ENCODE measurements around the gene CACTIN.
A peak's percentile ranks its signal among the peaks of the same experiment; 100 is the strongest.
"Not testable (repeated sequence)": the region's sequence is repeated elsewhere in the genome, so short reads cannot be mapped to it uniquely, and the experiment has no call there.

Gene CACTIN

DNA sequence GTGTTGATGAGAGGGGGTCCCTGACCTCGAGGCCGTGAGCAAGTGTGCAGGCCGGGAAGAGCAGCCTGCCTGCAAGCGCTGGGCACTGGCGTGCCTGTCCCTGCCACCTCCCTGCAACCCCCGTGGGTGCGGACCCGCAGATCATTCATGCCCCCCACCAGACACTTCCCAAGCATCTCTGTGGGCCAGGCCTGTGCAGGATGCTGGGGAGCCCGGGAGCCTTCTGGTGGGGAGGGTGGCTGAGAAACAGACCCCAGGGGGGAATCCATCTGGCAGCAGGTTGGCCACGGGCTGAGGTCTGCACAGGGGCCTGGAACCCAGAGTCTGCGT lies 18.4 kb upstream of the CACTIN start:
- DNase-seq: no peak

GRCh38 chr19:3644351-3645066 lies 17.9 kb upstream of the CACTIN start:
- DNase-seq: no peak

GRCh38 chr19:3643674-3644313 lies 17.2 kb upstream of the CACTIN start:
- no peak for DNase-seq

GRCh38 chr19:3642987-3643673 lies 16.5 kb upstream of the CACTIN start:
- DNase-seq: peak; percentile 16

DNA sequence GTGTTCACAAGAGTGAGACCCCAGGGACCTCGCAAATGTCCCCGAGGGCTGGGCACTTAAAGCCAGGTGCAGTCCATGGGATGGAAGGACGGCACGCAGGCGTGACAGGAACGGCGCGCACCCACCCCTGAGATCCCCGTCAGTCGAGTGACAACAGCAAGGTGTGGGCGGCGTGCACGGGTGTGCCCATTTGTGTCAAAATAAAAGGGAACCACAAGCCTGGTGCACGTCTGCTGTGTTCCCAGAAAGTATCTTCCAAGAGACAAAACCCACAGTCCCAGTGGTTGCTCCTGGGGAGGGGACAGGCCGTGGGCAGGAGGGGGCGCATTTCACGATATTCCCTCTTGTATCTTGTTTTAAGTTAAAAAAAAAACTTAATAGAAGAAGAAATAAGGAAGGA lies 15.7 kb upstream of the CACTIN start:
- DNase-seq: no peak

DNA sequence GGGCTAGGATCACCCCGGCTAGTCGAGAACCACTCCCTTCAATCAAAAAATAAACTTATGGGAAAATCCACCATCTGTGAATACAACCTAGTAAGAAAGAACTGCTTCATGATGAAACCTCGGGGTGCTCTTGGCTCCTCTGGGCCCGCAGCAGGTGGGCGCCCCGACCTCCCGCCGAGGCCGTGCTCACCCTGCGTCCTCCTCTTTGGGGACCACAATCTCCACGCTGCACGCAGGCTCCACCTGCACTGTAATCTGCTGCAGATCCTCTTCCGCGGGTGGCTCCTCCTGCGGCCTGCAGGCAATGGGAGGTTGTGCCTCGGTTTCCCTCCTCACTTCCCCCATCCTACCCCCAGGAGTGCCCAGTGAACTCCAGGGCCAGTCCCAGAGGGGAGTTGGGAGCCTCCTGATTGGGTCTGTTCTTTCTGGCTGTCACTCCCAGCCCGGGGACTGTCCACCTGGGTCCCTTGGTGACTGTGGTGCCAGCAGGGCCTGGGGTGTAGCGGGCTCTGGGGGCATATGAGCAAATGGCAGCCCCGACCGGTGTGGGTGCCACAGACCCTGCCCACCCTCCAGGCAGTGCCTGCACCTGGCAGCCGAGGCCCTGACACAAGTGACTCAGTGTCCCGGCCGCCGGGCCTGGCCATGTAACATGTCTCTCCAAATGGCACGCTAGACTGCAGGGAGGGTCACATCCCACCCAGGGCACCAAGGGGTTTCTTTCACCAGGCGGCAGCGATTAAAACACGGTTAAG lies 15.1 kb upstream of the CACTIN start:
- no peak for DNase-seq

DNA sequence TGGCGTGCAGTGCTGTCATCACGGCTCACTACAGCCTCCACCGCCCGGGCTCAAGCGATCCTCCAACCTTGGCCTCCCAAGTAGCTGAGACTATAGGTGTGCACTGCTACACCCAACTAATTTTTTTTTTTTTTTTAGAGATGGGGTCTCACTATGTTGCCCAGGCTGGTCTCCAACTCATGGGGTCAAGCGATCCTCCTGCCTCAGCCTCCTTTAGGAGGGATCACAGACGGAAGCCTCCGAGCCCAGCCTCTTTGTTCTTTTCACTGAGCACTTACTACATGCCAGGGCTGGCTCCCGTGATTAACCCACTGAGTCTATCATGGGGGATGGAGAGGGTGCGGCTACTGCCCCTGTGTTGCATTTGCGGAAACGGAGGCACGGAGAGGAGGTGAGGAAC lies 12.9 kb upstream of the CACTIN start:
- no peak for DNase-seq

DNA sequence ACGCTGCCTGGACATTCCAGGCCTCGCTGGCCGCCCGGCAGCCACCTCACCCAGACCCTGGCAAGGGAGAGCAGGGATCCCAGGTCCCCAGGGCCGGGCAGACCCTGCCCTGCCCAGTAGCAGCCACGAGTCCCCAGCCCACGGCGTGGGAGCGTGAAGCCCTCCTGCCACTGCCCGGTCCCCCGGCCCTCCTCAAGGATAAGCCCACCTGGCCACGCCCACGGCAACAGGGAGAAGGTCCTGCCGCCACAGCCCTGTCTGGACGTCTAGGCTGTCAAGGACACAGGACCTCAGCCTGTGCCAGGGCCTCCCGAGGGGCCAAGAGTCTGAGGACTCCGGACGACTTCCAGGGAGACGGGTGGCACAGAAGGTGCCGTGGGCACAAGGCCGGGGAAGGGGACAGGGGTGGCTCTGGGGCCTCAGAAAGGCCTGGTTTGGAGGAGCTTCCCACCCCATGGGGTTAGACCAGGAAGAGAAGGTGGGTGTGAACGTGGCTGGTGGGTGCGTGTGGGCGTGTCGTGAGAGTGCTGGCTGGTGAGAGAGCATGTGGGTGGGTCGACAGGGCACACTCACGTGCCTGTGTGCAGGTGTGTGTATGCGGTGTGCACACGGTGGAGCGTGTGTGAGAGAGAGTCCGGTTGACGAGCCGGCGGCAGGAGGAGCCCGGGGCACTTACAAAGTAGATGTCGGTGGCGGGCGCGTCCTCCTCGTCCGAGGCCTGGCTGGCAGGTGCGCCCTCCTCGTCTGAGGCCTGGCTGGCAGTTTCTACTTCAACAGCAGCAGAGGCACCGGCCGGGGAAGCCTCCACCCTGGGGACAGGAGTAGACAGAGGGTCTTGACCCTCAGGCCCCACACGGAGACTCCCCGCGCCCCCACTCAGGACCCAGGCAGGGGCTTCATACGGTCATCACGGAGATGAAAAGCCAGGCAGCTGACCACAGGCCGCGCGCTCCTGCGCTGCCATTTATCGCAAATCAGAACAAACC lies 11.9 kb upstream of the CACTIN start:
- no peak for DNase-seq

DNA sequence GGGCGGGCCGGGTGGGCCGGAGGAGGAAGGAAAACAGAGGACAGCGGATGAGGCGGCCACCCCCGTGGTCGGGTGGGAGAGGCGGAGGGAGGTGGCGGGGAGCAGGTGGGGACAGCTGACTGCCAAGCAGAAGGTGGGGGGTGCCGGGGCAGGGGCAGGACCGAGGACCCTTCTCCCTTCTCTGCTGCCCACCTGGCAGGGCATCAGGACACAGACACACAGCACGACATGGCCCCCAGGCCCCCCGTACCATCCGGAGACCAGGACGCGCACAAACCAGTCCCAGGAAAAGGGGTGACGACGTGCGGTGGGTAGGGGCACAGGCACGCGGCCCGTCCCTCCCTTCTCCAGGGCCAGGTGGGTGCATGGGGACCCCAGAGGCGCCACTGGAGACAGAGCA lies 11.0 kb upstream of the CACTIN start:
- DNase-seq: no peak

DNA sequence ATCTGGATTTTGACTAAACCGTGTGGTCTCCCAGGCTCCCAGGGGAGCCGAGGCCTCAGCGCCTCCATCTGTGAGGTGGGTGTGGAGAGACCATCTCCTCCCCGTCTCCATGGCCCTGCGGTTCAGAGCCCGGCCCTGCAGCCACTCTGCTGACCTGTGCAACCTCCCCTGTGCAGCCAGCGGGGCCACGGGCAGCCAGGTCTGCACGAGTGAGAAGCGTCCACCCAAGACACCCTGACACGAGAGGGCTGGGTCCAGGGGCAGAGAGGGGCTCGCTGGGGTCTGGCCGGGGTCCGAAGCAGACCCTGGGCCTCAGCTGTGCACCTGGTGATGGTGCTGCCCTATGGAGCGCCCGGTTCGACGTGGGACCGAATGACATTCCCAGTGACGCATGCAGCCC lies 10.4 kb upstream of the CACTIN start:
- no peak for DNase-seq

GRCh38 chr19:3636506-3636905 lies 9.9 kb upstream of the CACTIN start:
- no peak for DNase-seq

DNA sequence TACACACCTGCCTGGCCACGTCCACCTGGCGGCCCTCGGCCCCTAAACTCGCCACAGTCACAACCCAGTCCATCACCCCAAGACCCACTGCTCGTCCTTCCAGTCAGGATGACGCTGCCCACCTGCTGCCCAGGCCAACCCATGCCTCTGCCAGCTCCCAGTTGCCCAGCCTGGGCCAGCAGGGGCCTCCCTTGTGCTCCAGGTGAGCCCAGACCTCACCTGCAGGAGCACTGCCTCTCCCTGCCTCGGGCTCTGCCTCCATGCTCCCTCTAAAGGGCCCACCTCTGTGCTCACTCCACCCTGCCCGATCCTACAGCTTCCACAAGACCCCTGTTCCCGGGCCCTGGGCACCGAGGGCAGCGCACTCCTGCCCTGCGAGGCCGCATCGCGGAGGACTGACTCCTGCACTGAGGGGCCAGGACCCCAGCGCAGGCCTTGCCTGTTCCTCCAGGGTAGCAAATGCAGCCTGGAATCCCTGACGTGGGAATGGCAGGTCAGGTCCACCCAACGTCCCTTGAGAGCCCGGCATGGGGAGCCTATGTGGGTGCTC lies 8.0 kb upstream of the CACTIN start:
- no peak for DNase-seq

DNA sequence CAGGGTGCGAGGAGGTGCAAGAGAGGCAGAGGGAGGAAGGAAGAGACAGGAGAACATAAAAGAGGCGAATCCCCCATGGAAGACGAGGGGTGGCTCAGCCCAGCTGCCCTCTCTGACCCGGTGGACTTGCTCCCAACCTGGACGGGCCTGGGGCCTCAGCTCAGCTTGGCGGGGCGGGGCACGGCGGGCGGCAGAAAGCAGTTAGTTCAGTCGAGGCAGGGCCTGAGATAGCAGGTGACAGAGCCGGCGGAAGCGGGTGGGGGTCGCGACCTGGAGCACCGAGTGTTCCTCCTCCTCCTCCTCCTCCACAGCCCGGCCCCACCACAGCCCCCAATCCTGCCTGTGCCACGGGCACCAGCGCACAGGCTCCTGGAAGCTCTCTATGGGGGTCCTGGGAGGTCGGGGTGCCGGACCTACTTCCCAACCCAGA lies 7.0 kb upstream of the CACTIN start:
- DNase-seq: no peak

DNA sequence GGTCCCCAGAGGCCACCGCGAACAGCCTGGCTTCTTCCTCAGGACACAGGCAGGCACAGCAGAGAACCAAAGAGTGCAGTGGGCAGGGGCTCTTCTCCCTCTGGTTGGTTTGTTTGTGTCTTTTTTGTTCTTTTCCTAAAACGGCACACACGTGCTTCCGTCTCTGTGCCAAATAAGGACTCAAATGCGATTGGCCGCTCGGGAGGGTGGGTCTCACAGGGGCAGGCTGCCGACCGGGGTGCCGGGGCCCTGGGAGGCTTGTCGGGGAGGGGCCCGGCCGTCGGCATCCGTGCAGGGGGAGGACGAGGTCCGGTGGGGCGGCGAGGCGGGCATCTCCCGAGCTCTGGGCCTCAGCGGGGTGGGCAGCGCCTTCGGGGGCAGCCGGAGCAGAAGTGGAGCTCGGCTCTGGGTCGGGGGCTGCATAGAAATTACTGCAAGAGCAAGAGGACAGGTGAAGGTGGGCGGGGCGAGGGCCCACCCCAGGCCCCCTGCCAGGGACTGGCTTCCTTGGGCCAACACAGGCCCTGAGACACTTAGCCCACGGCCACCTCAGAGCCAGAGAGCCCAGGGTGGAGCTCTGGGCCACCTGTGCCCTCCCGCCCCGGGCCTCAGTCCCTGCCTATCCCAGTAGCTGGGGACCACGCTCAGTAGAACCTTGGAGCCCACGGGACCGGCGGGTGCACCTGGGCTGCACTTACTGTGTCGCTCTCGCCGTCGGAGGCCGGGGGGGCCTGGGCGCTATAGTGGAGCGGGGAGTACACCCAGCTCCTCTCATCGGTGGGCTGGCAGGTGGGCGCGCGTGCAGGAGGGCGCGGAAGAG lies 6.4 kb upstream of the CACTIN start:
- no peak for DNase-seq

DNA sequence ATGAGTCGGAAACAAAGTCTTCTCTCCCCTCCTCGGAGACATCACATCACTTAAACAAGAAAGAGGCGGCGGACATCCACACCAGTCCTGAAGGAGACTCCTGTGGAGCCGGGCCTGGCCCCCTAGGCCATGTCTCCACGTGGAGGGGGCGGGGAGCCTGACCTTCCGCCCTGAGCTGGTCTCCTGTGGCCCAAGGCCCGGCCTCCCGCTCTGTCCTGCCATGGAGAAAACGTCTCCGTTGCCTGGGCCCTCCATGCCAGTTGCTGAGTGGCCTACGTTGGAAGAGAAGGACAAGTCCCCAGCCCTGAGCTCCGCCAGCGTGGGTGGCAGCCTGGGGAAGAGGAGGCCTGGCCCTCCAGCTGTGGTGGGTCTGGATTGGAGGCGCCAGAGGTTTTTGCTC lies 5.5 kb upstream of the CACTIN start:
- DNase-seq: no peak

DNA sequence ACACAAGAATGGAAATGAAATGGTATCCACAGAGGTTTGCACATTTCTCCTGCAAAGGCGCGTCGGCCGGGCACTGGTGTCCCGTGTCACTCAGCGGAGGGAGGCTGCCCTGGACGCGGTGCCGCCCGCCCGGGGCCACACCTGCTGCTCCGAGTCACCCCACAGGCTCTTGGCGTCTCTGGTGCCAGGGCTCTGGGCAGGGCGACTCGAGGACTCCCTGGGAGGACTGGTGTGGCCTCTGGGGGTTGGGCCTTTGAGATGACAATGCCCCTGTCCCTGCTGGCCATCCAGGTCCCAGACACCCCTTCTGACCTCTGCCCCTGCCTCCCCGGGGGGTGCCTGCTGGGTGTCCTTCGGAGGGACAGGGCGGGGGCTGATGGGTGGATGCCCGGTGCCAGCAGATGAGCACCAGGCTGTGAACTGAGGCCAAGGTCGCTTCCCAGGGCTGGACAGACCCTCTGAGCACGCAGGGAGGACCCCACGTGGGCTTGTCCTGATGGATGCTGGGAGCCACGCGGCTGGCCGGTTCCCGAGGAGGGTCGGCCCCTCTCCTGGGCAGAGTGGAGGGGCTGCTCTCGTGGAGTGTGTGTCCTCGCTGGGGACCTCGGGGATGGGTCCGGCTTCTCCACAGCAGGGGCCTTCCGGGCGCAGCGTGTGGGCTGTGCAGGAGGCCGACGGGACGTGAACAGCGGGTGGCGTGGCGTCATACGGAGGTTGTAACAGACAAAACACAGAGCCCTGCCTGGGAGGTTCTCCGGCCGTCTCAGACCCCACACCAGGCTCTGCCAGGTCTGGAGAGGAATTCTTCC lies 4.7 kb upstream of the CACTIN start:
- no peak for DNase-seq

- DNase-seq: not testable (repeated sequence)
Observed at GRCh38 chr19:3628766-3629165, 2.2 kb upstream of the CACTIN start.

DNA sequence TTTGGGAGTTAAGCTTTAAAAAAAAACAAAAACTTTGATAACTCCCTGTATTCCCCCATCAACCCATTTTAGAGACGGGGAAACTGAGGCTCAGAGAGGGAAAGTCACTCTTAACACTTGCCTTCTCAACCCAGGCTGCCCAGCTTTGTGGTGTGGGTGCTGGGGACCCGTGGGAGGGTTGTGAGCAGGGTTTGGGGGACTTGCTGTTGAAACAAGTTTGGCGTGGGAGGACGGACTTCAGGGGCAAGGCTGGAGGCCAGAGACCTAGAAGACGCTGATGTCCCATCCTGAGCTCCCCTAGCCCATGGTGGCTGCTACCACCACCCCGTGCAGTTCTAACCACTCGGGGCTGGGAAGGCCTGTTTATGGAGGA lies 747 bp upstream of the CACTIN start:
- no peak for DNase-seq

DNA sequence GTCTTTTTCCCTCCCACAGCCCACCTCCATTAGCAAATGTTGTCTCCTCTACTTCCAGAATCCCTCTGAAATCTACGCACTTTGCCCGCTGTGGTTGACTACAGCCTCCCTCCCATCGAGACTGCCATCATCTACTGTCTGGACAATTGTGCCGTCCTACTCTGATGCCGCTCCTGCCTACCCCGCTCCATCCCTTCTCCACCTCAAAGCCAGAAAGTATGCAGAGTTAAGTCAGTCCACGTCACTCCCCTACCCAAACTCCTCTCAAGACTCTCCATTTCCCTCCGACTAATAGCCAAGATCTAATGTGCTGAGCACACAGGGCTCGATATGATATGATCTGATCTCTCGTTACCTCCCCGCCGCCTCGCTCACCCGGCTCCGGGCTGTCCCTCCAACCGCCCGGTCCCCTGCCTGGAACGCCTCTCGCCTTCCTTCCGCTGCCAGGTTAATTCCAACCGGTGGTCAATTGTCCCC lies 556 bp downstream of the CACTIN start:
- no peak for DNase-seq

DNA sequence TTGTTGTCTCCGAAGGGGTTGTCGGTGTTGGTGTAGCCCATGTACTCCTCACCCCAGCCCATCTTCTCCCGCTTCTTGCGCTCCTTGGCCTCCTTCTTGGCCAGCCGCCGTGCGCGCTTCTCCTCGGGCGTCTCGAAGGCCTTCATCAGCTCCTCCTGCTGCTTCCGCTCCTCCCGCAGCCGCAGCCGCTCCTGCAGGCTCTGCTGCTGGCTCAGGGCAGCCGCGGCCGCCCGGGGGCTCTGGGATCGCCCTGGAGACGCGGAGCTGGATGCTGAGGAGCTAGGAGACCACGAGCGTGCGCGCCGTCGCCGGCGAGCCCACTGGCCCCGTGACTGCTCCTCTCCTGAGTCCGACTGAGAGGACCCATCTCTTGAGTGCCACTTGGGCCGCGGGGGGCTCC lies 2.9 kb downstream of the CACTIN start:
- DNase-seq: no peak

Data from activated T-cell treated with anti-CD3 and anti-CD28 coated beads for 4 hours (primary cell).